GM12801 (cell line): Measurements from ENCODE around the gene APCDD1L.

ENCODE experiments used
- CTCF ChIP-seq: IDR thresholded peaks from one replicate; pipeline ENCODE4 v1.5.1; 2011; ENCODE audit warnings: control low read depth; ENCODE audit not compliant: insufficient read length; ENCODE audit errors: extremely low read depth

The APCDD1L gene

GRCh38 chr20:58471193-58472164 lies 43.7 kb downstream of the APCDD1L start:
- TF ChIP-seq CTCF: no peak

GRCh38 chr20:58470336-58471192 lies 44.6 kb downstream of the APCDD1L start:
- TF ChIP-seq CTCF: no peak

- TF ChIP-seq CTCF: no peak
These were observed 45.6 kb downstream of the APCDD1L start for GRCh38 chr20:58469616-58470015.

GRCh38 chr20:58467572-58468527 lies 47.3 kb downstream of the APCDD1L start:
- TF ChIP-seq CTCF: no peak

- TF ChIP-seq CTCF: no peak
These were observed 48.2 kb downstream of the APCDD1L start for GRCh38 chr20:58466729-58467571.

GRCh38 chr20:58466095-58466708 lies 49.0 kb downstream of the APCDD1L start:
- no peak for TF ChIP-seq CTCF
